Psoas muscle (tissue), 8 donors: ENCODE data around the gene CORO1C. TPM values are rescaled to one million over a fixed set of nuclear protein-coding genes. Genes with fewer than 3 reads are reported as not detected.

ENCODE experiments used
- ATAC-seq, 4 donors: fragments of 200-7000 bp; cut with Tn5 transposase; one replicate each; pipeline ENCODE4 v1.9.1; 2020; ENCODE audit warnings: moderate library complexity in 3 of 4, mild to moderate bottlenecking in 2 of 4
- DNase-seq, 2 donors: peaks; one replicate each; pipeline ENCODE4 v3.0.0-alpha.2; 2020
- H3K27ac ChIP-seq: fragments of 200-600 bp; one replicate; pipeline ENCODE4 v1.8.0; 2022
- H3K27me3 ChIP-seq, 3 donors: fragments of 200-600 bp in 1 of 3; one replicate each; pipeline versions ENCODE4 v1.6.1 to v1.8.0; 2013 to 2022; ENCODE audit warnings: low read length in 2 of 3, mild to moderate bottlenecking in 2 of 3, moderate library complexity in 1 of 3; ENCODE audit not compliant: insufficient read depth in 3 of 3
- H3K36me3 ChIP-seq, 2 donors: fragments of 200-600 bp in 1 of 2; one replicate each; pipeline versions ENCODE4 v1.6.1 to v1.8.0; 2013 to 2022; ENCODE audit warnings: low read depth in 1 of 2, mild to moderate bottlenecking in 1 of 2, moderate library complexity in 1 of 2; ENCODE audit not compliant: insufficient read depth in 1 of 2
- H3K4me1 ChIP-seq: fragments of 200-600 bp; one replicate; pipeline ENCODE4 v1.8.0; 2022
- H3K4me3 ChIP-seq: fragments of 200-600 bp; one replicate; pipeline ENCODE4 v1.8.0; 2022; ENCODE audit warnings: mild to moderate bottlenecking
- H3K9me3 ChIP-seq: fragments of 200-600 bp; one replicate; pipeline ENCODE4 v1.8.0; 2022
- CTCF ChIP-seq: fragments of 200-600 bp; IDR thresholded peaks from one replicate; pipeline ENCODE4 v1.8.0; 2022; ENCODE audit warnings: antibody characterized with exemption
- WGBS, 3 donors: extraction: QIAGEN DNeasy Blood & Tissue Kit; methylation state at CpG; one replicate each; pipeline versions ENCODE4 v1.1.6 to v1.1.7; 2013; 5-methylcytosine and 5-hydroxymethylcytosine counted together
- intact Hi-C, 2 donors: fragments of 100-400 bp; cut with DNase I; formaldehyde crosslinking; loops; one replicate each; pipeline versions ENCODE4 v1.11.0 to v1.14.2; 2022
- polyA plus RNA-seq, 3 donors: library from polyadenylated mRNA; stranded (reverse); fragments of 200-250 nt; gene quantifications; one replicate each; pipeline ENCODE4 v1.2.3, GENCODE V29; 2013
- total RNA-seq, 4 donors: library from RNA; stranded (reverse); fragmentation: NEBNext Ultra II Directional in 2 of 4; extraction: Animal tissue kit (Norgen Biotek cat#: 25700) in 2 of 4; gene quantifications; one replicate each; pipeline versions ENCODE4 v1.2.1 to v1.2.4, GENCODE V29; 2021 to 2023
- donor health status: healthy with polysubstance abuse.
- donor health status: DM: no; HTN: no; CAD: no; lungs with moderate emphysema.
- donor health status: Bipolar disorder and iron deficiency.
- donor health status: healthy.
- donor health status: DM: yes; HTN: yes; CAD: no.
- donor health status: DM: no; HTN: no; CAD: no.
- donor health status: DM: no; HTN: no; CAD: no.
- donor health status: DM: yes; HTN: yes; CAD: no.

The CORO1C gene
- total and polyA plus RNA-seq, 7 donors, result 16.9 to 67.1 (median 40.5) TPM

GRCh38 chr12:108702595-108703320, 28.6 kb downstream of the CORO1C start:
- H3K4me3 ChIP-seq, result peak overlapping the region; percentile 8
- TF ChIP-seq CTCF, result no peak
- intact Hi-C loops, result no loop called here
- no peaks in the 10 kb centered on the region for H3K27me3 ChIP-seq
- H3K27ac ChIP-seq, result peak overlapping the region; percentile 95
- H3K36me3 ChIP-seq, result peaks cover 13 to 30% of the 10 kb centered on the region in 2 donors
- no peaks in the 10 kb centered on the region for H3K9me3 ChIP-seq
- peak; percentile 12 to 48 (median 30) for ATAC-seq
- WGBS, 3 donors, result 28 to 32% (median 31%) methylated on average over 10 of the region's 10 CpGs
- no peak for DNase-seq
- peaks cover 81% of the 10 kb centered on the region for H3K4me1 ChIP-seq

DNA sequence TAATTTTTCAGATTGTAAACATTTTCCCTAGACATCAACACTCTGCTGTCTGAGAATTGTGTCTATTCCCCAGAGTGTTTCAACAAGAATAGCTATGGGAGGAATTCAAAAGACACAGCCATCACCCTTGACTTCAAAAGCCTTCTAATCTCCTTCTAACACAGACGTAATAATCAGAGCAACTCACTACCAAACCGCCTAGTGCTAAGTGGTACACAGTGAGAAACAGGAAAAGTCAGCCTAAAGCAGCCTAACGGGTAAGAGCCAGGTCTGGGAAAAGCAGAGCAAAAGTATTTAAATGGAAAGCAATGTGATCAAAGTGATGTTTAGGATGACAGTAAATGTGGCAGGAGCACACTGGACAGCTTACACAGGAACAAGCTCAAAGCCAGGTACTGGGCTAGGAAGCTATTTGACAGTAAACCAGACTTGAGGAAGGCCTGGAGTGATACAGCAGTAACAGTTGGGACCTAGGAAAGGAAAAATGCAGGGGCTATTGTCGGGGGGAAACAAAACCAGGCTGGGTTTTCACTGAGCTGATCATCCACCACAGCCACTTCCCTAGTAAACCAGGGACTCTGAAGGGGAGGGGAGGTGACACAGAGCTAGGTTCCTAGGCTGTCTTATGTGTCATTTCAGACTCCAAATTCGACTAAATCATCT, 29.4 kb downstream of the CORO1C start:
- no peak for DNase-seq
- intact Hi-C loops, result no loop called here
- peaks cover 89% of the 10 kb centered on the region for H3K4me1 ChIP-seq
- peak overlapping the region; percentile 95 for H3K27ac ChIP-seq
- H3K4me3 ChIP-seq, result peak overlapping the region; percentile 35
- H3K27me3 ChIP-seq, result no peaks in the 10 kb centered on the region
- H3K36me3 ChIP-seq, result peaks cover 13 to 30% of the 10 kb centered on the region in 2 donors
- TF ChIP-seq CTCF, result no peak
- peak; percentile 33 to 40 (median 38) for ATAC-seq
- no peaks in the 10 kb centered on the region for H3K9me3 ChIP-seq
- 10 to 34% (median 19%) methylated on average over 5 of the region's 5 CpGs for WGBS, 3 donors

GRCh38 chr12:108700833-108701541, 30.3 kb downstream of the CORO1C start:
- H3K27ac ChIP-seq, result peak overlapping the region; percentile 95
- peaks cover 13 to 30% of the 10 kb centered on the region in 2 donors for H3K36me3 ChIP-seq
- ATAC-seq (peak; percentile 54 to 69 (median 58)), DNase-seq (no peak)
- H3K4me1 ChIP-seq, result peaks cover 92% of the 10 kb centered on the region
- H3K27me3 ChIP-seq, result no peaks in the 10 kb centered on the region
- intact Hi-C loops, result no loop called here
- 34 to 69% (median 39%) methylated on average over 12 of the region's 12 CpGs for WGBS, 3 donors
- no peak for TF ChIP-seq CTCF
- no peaks in the 10 kb centered on the region for H3K9me3 ChIP-seq
- peak overlapping the region; percentile 35 for H3K4me3 ChIP-seq

DNA sequence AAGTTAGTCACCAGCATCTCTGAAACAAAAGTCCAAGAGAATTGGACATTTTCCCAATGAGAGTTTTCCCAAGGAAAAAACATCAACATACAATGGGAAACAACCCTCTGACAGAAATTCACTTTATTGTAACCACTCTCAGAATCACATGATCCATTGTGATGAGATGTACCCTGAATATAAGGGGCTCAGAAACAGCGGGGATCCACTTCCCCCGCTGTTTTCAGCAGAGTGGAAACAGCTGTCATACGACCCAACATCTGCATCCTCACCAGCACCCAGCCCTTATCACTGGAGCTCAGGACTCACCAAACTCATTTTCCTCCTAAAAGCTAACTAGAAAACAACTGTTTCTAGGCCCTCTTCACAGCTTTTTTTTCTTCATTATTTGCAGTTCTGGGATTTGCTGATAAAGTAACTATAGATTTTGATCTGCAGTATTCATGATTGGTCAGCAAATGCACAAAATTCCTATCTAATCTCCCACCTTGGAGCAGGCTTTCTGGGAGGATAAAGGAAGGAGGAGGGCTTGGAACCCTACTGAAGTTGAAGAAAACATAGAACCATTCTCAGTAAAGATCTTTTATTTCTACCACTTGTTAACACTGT, 31.3 kb downstream of the CORO1C start:
- H3K27ac ChIP-seq, result peak overlapping the region; percentile 95
- peaks cover 17 to 30% of the 10 kb centered on the region in 2 donors for H3K36me3 ChIP-seq
- intact Hi-C loops, result loop anchor here in 1 of 2 donors (5.0 kb wide), 1 partner anchor 32 kb away; the partner anchor contains the start of gene CORO1C
- 46 to 51% (median 50%) methylated on average over 3 of the region's 3 CpGs for WGBS, 3 donors
- ATAC-seq, result no peak
- H3K4me3 ChIP-seq, result no peak overlapping the region
- no peaks in the 10 kb centered on the region for H3K27me3 ChIP-seq
- DNase-seq, result no peak
- TF ChIP-seq CTCF, result no peak
- peaks cover 92% of the 10 kb centered on the region for H3K4me1 ChIP-seq
- H3K9me3 ChIP-seq, result no peaks in the 10 kb centered on the region
